Peyer's patch (tissue), 4 donors: ENCODE measurements around the gene RAD17.

Experiments
- CTCF ChIP-seq, 6 experiments: fragments of 450-650 bp in 4 of 6; fragments of 200-600 bp in 2 of 6; sonication (generic) in 1 of 6; IDR thresholded peaks; one replicate each; pipeline ENCODE4 v1.5.1; 2017 to 2019; ENCODE audit warnings: antibody characterized with exemption in 6 of 6, mild to moderate bottlenecking in 3 of 6, moderate library complexity in 1 of 6
- POLR2A ChIP-seq, 2 donors: fragments of 450-650 bp; IDR thresholded peaks; one replicate each; pipeline ENCODE4 v1.5.1; 2017; ENCODE audit warnings: antibody characterized with exemption in 2 of 2, mild to moderate bottlenecking in 2 of 2, moderate library complexity in 2 of 2

- TF ChIP-seq CTCF (IDR thresholded peaks at IDR 0.05) (no peak), POLR2A (IDR thresholded peaks at IDR 0.05) (no peak)
These were observed 92.6 kb downstream of the RAD17 start for GRCh38 chr5:69462170-69462569.
